ENCODE data around the gene XPR1.

The XPR1 gene

GRCh38 chr1:180693564-180694244 lies 61.9 kb downstream of the XPR1 start:
- no peak overlapping the region for H3K9ac ChIP-seq (ENCODE audit: low read depth, low read length, poor library complexity, severe bottlenecking)
- H3K4me2 ChIP-seq (ENCODE audit: low read depth, low read length, poor library complexity, severe bottlenecking) = no peak overlapping the region
- no peak for TF ChIP-seq EZH2phosphoT487 (IDR thresholded peaks at IDR 0.05; ENCODE audit: borderline replicate concordance)
- TF ChIP-seq CTCF (conservative IDR thresholded peaks at IDR 0.05; ENCODE audit: low read length) = no peak

GRCh38 chr1:180695282-180695681 lies 63.5 kb downstream of the XPR1 start:
- Histone ChIP-seq H3K36me3 (ENCODE audit: insufficient read depth, low read length) (no peaks in the 10 kb centered on the region), H4K20me1 (ENCODE audit: insufficient read depth, low read length, poor library complexity, severe bottlenecking) (peaks cover 3% of the 10 kb centered on the region), H3K9me3 (ENCODE audit: insufficient read depth, low read depth, low read length) (peaks cover 16% of the 10 kb centered on the region), H3K4me1 (ENCODE audit: insufficient read depth, low read length, poor library complexity, severe bottlenecking) (peaks cover 9% of the 10 kb centered on the region), H3K4me2 (ENCODE audit: low read depth, low read length, poor library complexity, severe bottlenecking) (no peak overlapping the region), H3K4me3 (ENCODE audit: low read length, poor library complexity, severe bottlenecking) (no peak overlapping the region), H2AFZ (ENCODE audit: low read length) (no peak overlapping the region), H3F3A (ENCODE audit: low read depth) (no peaks in the 10 kb centered on the region), H3K9ac (ENCODE audit: low read depth, low read length, poor library complexity, severe bottlenecking) (no peak overlapping the region), H3K9me2 (replicated peaks; ENCODE audit: low read depth, low read length) (no peaks in the 10 kb centered on the region), H3K79me2 (ENCODE audit: insufficient read depth, low read length) (peaks cover 27% of the 10 kb centered on the region; the same call in 1 of the 2 replicates), H3K27me3 (ENCODE audit: insufficient read depth, low read length, poor library complexity, severe bottlenecking) (no peaks in the 10 kb centered on the region)
- TF ChIP-seq EZH2phosphoT487 (IDR thresholded peaks at IDR 0.05; ENCODE audit: borderline replicate concordance) (no peak), CTCF (conservative IDR thresholded peaks at IDR 0.05; ENCODE audit: low read length) (no peak)

More at GRCh38 chr1:180693564-180694244, 61.9 kb downstream of the XPR1 start:
- H3K4me3 ChIP-seq (ENCODE audit: low read length, poor library complexity, severe bottlenecking) = no peak overlapping the region
- peaks cover 26% of the 10 kb centered on the region; the same call in 1 of the 2 replicates for H3K79me2 ChIP-seq (ENCODE audit: insufficient read depth, low read length)
- H3K4me1 ChIP-seq (ENCODE audit: insufficient read depth, low read length, poor library complexity, severe bottlenecking) = peaks cover 9% of the 10 kb centered on the region
- no peak overlapping the region for H2AFZ ChIP-seq (ENCODE audit: low read length)
- H3K9me2 ChIP-seq (replicated peaks; ENCODE audit: low read depth, low read length) = no peaks in the 10 kb centered on the region
- no peaks in the 10 kb centered on the region for H3F3A ChIP-seq (ENCODE audit: low read depth)
- peaks cover 3% of the 10 kb centered on the region for H4K20me1 ChIP-seq (ENCODE audit: insufficient read depth, low read length, poor library complexity, severe bottlenecking)
- no peaks in the 10 kb centered on the region for H3K36me3 ChIP-seq (ENCODE audit: insufficient read depth, low read length)
- peaks cover 13% of the 10 kb centered on the region for H3K9me3 ChIP-seq (ENCODE audit: insufficient read depth, low read depth, low read length)
- H3K27me3 ChIP-seq (ENCODE audit: insufficient read depth, low read length, poor library complexity, severe bottlenecking) = no peaks in the 10 kb centered on the region

- Histone ChIP-seq H4K20me1 (ENCODE audit: insufficient read depth, low read length, poor library complexity, severe bottlenecking) (peaks cover 3% of the 10 kb centered on the region), H3K4me3 (ENCODE audit: low read length, poor library complexity, severe bottlenecking) (no peak overlapping the region), H3F3A (ENCODE audit: low read depth) (no peaks in the 10 kb centered on the region), H3K4me1 (ENCODE audit: insufficient read depth, low read length, poor library complexity, severe bottlenecking) (peaks cover 9% of the 10 kb centered on the region), H3K27me3 (ENCODE audit: insufficient read depth, low read length, poor library complexity, severe bottlenecking) (no peaks in the 10 kb centered on the region), H3K9me2 (replicated peaks; ENCODE audit: low read depth, low read length) (no peaks in the 10 kb centered on the region), H3K36me3 (ENCODE audit: insufficient read depth, low read length) (no peaks in the 10 kb centered on the region), H3K9ac (ENCODE audit: low read depth, low read length, poor library complexity, severe bottlenecking) (no peak overlapping the region), H3K4me2 (ENCODE audit: low read depth, low read length, poor library complexity, severe bottlenecking) (no peak overlapping the region), H3K9me3 (ENCODE audit: insufficient read depth, low read depth, low read length) (peaks cover 16% of the 10 kb centered on the region), H3K79me2 (ENCODE audit: insufficient read depth, low read length) (peaks cover 27% of the 10 kb centered on the region; the same call in 1 of the 2 replicates), H2AFZ (ENCODE audit: low read length) (no peak overlapping the region)
- TF ChIP-seq CTCF (conservative IDR thresholded peaks at IDR 0.05; ENCODE audit: low read length) = no peak
Measured at GRCh38 chr1:180696361-180696760, 64.5 kb downstream of the XPR1 start.

Measured in Loucy (cell line).